ENCODE results near the gene SPACA4. TPM values are rescaled to one million over a fixed set of nuclear protein-coding genes. Genes with fewer than 3 reads are reported as not detected.
"Not testable (repeated sequence)": the region's sequence is repeated elsewhere in the genome, so short reads cannot be mapped to it uniquely, and the experiment has no call there.

Gene SPACA4
- polyA plus RNA-seq (ENCODE audit: insufficient read length in 3 of 3) = under 1 TPM in 1 of 3 donors, not detected in 2; 0.26 TPM
- long read RNA-seq, donor 1 = 0 reads
- long read RNA-seq, donor 2 = 0 reads
- long read RNA-seq, donor 3 = 0 reads
- long read RNA-seq, donor 4 = 0 reads
- long read RNA-seq, donor 5, partial matches to known transcripts = 1,067 of 4,120 reads
- long read RNA-seq, donor 5, other reads (novel, unspliced or antisense) = 3,053 of 4,120 reads
- long read RNA-seq, donor 6 = 0 reads
- long read RNA-seq, donor 7 = 0 reads
- long read RNA-seq, donor 8, partial matches to known transcripts = 4,610 of 4,695 reads
- long read RNA-seq, donor 8, other reads (novel, unspliced or antisense) = 85 of 4,695 reads
- long read RNA-seq, donor 9 = 0 reads
- long read RNA-seq, donor 10, partial matches to known transcripts = 1,082 of 2,449 reads
- long read RNA-seq, donor 10, other reads (novel, unspliced or antisense) = 1,367 of 2,449 reads
- long read RNA-seq, donor 11, partial matches to known transcripts = 1,511 of 1,536 reads
- long read RNA-seq, donor 11, other reads (novel, unspliced or antisense) = 25 of 1,536 reads
- long read RNA-seq, donor 12 = 0 reads
- long read RNA-seq, donor 13, partial matches to known transcripts = 0 of 1 reads
- long read RNA-seq, donor 13, other reads (novel, unspliced or antisense) = 0 of 1 reads
- long read RNA-seq, donor 14 = 0 reads
- long read RNA-seq, donor 15, partial matches to known transcripts = 0 of 1 reads
- long read RNA-seq, donor 15, other reads (novel, unspliced or antisense) = 0 of 1 reads
- long read RNA-seq, donor 16 = 0 reads

GRCh38 chr19:48606463-48607358 lies at the start of gene SPACA4:
Gene SPACA4, plus strand, starts transcription at chr19:48606742. Its CDS starts 237 bp downstream, at chr19:48606979.
- no peak for DNase-seq (ENCODE audit: extremely low read depth in 1 of 11, low read depth in 9 of 11, low spot score in 4 of 11)

DNA sequence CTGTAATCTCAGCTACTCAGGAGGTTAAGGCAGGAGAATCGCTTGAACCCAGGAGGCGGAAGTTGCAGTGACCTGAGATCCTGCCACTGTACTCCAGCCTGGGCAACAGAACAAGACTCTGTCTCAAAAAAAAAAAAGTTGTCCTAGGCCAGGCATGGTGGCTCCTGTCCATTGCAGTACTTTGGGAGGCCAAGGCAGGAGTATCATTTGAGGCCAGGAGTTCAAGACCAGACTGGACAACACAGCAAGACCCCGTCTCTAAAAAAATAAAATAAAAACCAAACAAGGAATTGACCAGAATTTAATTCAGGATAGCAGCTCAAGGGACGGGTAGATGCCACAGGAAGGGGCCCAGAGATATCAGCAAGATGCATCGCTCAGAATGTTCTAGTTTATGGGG lies 49.7 kb upstream of the SPACA4 start:
- DNase-seq (ENCODE audit: extremely low read depth in 1 of 11, low read depth in 9 of 11, low spot score in 4 of 11) = no peak

GRCh38 chr19:48558018-48558684 lies 48.4 kb upstream of the SPACA4 start:
- peak in 6 of 11 donors; percentile 54 to 80 (median 63) for DNase-seq (ENCODE audit: extremely low read depth in 1 of 11, low read depth in 9 of 11, low spot score in 4 of 11)

DNA sequence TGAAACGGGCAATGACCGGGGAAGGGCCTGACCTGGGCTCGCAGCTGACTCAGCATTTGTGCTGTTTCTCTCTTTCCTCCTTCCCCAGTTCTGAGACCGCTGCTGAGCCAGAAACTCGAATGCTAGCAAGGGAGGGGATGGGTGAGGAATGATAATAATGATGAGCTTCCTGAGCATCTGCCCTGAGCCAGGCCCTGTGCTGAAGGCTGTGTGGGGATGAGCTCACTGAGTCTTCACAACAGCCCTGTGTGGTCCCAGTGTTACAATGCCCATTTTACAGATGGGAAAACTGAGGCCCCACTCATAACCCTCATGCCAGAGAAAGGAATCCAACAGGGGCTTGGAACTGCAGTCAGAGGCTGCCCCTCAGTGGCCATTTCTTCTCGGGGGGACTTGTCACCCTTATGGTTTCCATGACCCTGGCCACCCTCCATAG lies 46.4 kb upstream of the SPACA4 start:
- DNase-seq (ENCODE audit: extremely low read depth in 1 of 11, low read depth in 9 of 11, low spot score in 4 of 11) = no peak

GRCh38 chr19:48561412-48561811 lies 45.1 kb upstream of the SPACA4 start:
- DNase-seq (ENCODE audit: extremely low read depth in 1 of 11, low read depth in 9 of 11, low spot score in 4 of 11) = no peak

DNA sequence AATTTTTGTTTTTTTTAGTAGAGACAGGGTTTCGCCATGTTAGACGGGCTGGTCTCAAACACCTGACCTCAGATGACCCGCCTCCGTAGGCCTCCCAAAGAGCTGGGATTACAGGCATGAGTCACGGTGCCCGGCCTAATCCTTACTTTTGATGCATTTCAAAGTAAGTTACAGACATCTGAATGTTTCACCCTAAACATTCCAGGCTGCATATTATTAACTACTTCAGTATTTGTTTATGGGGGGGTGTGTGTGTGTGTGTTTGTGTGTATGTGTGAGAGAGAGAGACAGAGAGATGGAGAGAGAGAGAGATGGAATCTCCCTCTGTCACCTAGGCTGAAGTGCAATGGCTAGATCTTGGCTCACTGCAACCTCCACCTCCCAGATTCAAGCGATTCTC lies 41.5 kb upstream of the SPACA4 start:
- DNase-seq (ENCODE audit: extremely low read depth in 1 of 11, low read depth in 9 of 11, low spot score in 4 of 11) = no peak

DNA sequence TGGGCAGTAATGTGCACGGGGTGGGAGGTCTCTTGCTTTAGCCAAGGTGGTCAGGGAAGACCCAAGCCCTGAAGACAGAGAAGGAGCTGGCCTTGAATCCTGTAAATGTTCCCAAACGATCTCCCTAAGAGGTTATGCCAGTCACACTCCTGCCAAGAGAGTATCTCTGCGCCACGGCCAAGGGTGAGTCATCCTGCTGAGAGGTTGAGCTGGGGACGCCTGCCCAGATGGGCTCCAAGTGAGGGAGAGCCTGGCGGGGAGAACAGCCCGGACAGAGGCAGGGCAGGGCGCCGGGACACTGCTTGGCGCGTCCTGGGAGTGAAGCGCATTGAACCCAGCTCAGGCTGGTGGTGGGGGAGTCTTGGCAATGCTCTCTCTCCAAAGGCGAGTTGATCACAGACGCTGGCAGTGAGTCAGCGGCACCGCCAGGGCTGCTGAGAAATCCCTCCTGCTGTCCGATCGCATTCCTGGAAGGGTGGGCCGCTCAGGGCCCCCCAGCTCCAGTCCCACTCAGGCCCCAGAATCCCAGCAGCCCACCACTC lies 38.1 kb upstream of the SPACA4 start:
- no peak for DNase-seq (ENCODE audit: extremely low read depth in 1 of 11, low read depth in 9 of 11, low spot score in 4 of 11)

- no peak for DNase-seq (ENCODE audit: extremely low read depth in 1 of 11, low read depth in 9 of 11, low spot score in 4 of 11)
Observed at GRCh38 chr19:48569814-48570213, 36.7 kb upstream of the SPACA4 start.

DNA sequence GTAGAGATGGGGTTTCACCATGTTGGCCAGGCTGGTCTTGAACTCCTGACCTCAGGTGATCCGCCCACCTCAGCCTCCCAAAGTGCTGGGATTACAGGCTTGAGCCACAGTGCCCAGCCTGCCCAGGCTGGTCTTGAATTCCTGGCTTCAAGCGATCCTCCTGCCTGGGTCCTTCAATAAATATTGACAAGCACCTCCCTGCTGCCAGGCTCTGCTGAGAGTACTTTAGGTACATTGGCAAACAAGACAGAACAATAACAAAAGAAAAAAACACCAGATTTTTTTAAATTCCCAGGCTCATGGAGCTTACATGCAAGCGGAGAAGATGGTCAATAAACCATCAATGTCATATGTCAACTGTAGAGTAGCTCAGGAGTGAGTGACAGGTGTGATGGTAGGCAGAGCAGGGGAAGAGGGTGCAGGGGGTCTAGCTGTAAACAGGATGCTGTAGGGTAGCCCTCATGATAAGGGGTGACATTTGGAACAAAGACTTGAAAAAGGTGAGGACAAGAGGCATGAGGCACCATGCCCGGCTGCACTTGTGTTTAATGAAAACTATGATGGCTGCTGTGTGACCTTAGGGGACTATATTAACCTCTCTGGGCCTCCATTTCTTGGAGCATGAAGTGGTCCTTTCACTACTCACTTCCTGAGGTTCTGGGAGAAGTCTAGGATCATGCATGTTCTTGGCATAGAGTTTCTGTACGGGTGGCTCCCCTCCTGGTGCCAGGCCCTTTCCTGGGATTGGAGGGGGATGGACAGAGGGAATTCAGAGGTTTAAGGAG lies 35.0 kb upstream of the SPACA4 start:
- DNase-seq (ENCODE audit: extremely low read depth in 1 of 11, low read depth in 9 of 11, low spot score in 4 of 11) = no peak

DNA sequence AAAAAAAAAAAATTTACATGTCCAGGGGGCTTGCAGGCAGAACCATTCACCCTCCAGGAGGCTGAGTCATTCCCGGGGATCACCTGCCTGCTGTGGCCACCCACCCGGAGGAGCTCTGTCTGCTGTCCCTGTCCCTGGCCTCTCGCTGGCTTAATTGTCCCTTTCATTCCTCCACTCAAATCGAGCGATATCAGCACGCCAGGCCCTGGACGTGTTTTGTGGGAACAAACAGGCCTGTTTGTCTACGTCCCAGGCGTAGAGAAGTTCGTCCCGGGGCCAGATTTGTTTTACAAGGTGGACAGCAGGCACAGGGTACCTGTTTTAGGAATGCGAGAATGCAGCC lies 33.4 kb upstream of the SPACA4 start:
- DNase-seq (ENCODE audit: extremely low read depth in 1 of 11, low read depth in 9 of 11, low spot score in 4 of 11) = no peak

GRCh38 chr19:48575931-48576622 lies 30.5 kb upstream of the SPACA4 start:
- no peak for DNase-seq (ENCODE audit: extremely low read depth in 1 of 11, low read depth in 9 of 11, low spot score in 4 of 11)

DNA sequence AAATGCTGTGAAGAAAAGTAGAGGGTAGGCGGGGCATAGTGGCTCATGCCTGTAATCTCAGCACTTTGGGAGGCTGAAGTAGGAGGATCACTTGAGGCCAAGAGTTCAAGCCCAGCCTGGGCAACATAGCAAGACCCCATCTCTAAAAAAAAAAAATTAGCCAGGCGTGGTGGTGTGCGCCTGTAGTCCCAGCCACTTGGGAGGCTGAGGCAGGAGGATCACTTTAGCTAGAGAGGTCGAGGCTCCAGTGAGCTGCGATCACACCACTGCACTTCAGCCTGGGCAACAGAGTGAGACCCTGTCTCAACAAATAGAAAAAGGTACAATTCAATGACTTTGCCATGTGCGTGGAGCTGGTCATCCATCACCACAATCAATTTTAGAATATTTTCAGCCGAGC lies 28.6 kb upstream of the SPACA4 start:
- not testable (repeated sequence) for DNase-seq (ENCODE audit: extremely low read depth in 1 of 11, low read depth in 9 of 11, low spot score in 4 of 11)

DNA sequence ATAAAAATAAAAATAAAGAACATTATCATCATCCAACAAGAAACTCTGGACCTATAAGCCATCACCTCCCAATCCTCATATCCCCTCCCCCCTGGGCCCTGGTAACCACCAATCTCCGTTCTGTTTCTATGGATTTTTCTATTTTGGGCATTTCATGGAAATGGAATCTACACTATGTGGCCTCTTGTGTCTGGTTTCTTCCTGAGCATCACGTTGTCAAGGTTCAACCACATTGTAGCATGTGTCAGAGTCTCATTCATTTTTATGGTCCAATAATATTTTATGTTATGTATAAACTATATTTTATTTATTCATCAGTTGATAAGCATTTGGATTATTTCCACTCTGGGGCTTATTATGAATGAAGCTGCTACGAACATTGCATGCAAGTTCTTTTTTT lies 27.7 kb upstream of the SPACA4 start:
- DNase-seq (ENCODE audit: extremely low read depth in 1 of 11, low read depth in 9 of 11, low spot score in 4 of 11) = no peak

DNA sequence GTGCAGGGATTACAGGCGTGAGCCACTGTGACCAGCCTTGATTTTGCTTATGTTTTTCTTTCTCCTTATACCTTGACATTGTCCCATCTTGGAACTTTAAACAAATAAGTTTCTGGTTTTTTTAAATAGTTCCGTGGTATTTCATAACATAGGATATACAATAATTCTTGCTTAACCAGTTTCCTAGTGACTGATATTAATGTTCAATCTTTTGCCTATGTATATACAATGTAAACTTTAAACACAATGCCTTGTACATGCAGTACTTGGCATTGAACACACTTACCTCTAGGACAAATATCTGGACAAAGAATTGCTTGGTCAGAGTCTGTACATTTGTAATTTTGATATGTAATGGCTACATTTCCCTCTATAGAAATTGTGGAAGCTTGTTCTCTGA lies 24.4 kb upstream of the SPACA4 start:
- DNase-seq (ENCODE audit: extremely low read depth in 1 of 11, low read depth in 9 of 11, low spot score in 4 of 11) = no peak

DNA sequence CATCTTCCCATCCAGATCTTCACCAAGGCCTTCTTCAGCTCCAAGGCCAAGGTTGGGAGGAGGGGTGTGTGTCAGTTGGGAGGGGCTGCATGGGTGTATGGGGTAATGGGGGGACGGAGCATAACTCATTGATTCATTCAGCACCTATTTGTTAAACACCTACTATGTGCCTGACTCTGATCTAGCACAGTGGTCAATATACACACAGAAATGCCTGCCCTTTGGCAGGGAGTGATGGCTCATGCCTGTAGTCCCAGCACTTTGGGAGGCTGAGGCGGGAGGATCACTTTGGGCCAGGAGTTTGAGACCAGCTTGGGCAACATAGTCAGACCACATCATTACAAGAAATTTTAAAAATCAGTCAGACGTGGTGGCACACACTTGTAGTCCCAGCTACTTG lies 19.2 kb upstream of the SPACA4 start:
- no peak for DNase-seq (ENCODE audit: extremely low read depth in 1 of 11, low read depth in 9 of 11, low spot score in 4 of 11)

DNA sequence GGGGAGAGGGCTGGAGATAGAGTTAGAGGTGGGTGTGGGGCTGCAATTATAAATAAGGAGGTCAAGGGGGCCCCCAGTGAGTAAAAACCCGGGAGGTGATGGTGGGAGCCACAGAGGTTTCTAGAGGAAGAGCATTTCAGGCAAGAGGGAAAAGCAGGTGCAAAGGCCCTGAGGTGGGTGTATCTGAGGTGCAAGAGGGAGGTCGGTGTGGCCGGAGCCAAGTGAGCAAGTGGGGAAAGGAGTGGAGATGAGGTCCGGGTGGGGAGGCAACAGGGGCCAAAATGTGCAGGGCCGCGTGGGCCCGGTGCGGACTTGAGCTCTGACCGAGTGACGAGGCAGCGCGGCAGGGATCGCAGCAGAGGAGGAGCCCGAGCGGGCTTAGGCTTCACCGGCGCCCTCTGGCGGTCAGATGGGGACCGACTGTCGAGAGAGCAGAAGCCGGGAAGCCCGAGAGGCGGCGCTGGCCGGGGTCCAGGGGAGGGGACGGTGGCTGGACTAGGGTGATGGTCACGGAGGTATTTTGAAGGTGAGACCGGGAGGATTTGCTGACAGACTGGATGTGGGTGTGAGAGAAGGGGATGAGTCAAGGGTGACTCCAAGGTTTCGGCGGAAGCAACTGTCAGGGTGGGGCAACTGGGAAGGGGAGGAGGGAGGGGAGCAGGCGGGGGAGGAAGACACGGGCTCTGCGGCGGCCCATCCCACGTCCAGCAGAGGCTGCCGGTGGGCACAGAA lies 17.7 kb upstream of the SPACA4 start:
- peak; percentile 60 to 84 (median 76) for DNase-seq (ENCODE audit: extremely low read depth in 1 of 11, low read depth in 9 of 11, low spot score in 4 of 11)

DNA sequence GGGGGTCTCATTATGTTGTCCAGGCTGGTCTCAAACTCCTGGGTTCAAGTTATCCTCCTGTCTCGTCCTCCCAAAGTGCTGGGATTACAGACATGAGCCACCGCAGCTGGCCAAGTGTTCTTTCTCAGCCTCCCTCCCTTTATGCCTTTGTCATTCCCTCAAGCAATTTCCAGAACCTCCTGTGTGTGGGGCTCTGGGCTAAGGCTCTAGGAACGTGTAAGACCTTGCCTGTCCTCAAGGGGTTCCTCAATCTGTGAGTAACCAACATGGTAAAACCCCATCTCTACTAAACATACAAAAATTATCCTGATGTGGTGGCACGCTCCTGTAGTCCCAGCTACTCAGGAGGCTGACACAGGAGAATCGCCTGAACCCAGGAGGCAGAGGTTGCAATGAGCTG lies 15.5 kb upstream of the SPACA4 start:
- no peak for DNase-seq (ENCODE audit: extremely low read depth in 1 of 11, low read depth in 9 of 11, low spot score in 4 of 11)
